Stromal cell of bone marrow (primary cell): ENCODE measurements around the gene POU6F2.

Experiments
- DNase-seq: peaks from one replicate; pipeline ENCODE4 v3.0.0-alpha.2; 2012; ENCODE audit warnings: low read depth

Gene POU6F2

DNA sequence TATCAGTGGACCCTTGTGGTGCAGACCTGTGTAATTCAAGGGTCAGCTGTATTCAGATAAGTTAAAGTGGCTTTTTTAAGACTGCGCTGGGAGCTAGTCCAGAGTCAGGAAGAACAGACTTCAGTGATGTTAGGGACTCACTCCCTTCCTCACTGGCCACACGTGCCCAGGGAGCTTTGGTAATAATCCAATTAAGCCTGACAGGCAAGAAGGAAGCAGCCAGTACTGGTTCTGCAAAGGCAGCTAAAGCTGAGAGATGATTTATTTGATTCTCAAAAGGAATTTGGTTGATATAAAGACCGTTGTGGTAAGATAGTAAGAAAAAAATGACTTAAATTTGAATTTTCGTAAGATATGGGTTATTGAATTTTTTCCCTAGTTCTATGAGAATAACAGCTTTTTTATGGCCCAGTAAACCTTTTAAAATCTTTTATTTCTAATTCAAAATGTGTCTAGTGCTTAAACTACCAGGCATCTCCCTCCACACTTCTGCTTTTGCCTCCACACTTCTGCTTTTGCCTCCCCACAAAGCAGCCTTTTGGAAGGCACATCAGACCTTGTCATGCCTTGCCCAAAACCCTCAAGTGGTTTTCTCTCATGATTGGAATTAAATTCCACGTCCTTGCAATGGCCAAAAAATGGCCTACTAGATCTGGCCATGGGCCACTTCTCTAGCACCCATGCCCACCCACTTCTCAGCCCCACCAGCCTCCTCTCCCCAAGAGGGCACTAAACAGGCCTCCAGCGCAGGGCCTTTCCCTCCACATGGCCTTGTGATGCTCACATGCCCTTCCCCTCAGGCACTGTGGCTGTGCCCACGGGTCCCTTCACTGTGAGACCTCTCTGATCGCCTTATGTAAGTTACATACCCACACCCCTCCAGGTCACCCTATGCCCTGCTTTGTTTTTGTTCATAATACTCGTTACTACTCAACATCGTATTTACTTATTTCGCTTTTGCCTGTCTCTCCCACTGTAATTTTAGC, 92.5 kb downstream of the POU6F2 start:
- DNase-seq = no peak

DNA sequence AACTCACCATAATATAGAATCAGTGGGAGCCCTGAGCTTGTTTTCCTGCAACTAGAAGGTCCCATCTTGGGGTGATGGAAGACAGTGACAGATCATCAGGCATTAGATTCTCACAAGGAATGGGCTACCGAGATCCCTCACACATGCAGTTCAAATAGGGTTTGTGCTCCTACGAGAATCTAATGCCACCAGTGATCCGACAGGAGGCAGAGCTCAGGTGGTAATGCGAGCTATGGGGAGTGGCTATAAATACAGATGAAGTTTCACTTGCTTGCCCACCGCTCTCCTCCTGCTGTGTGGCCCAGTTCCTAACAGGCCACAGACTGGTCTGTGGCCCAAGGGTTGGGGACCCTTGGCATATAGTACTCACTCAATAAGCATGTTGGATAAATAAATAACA, 93.4 kb downstream of the POU6F2 start:
- no peak for DNase-seq

DNA sequence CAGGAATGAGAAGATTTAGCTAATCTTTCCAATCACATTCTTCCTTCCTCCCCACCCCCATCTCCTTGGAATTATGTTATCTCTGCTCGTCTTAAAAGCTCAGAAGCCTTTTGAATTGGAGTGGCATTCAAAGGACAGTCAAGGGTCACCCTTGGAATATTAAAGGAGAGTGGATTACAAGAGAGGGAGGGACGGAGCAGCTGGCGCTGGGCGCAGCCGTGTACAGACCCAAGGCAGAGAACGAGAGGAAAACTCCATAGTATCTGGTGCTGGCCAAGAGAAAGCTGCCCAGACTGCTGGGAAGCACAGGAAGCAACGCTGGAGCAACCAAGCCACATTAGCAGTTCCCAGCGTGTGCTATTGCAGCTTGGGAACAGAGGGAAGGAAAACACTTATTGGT, 95.7 kb downstream of the POU6F2 start:
- DNase-seq = no peak

DNA sequence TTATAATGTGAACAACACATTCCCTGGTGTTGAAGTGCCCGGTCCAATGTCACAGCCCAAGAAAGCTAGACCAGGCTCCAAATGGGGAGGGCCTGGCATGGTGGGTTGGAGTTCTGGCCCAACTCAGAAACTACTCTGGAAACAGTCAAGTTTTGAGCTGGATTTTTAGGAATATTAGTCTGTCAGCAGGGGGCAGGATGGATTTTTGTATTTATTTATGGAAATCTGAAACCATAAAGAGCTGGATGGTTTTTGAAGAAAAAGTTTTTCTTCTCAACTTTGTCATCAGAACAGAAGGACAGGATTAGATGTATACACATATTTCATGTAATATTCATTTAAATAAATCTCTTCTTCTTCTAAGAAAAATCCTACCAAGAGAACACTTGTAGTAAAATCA, 97.5 kb downstream of the POU6F2 start:
- DNase-seq = no peak

GRCh38 chr7:39083781-39084180, 106.1 kb downstream of the POU6F2 start:
- no peak for DNase-seq

GRCh38 chr7:39084349-39084748, 106.6 kb downstream of the POU6F2 start:
- no peak for DNase-seq

DNA sequence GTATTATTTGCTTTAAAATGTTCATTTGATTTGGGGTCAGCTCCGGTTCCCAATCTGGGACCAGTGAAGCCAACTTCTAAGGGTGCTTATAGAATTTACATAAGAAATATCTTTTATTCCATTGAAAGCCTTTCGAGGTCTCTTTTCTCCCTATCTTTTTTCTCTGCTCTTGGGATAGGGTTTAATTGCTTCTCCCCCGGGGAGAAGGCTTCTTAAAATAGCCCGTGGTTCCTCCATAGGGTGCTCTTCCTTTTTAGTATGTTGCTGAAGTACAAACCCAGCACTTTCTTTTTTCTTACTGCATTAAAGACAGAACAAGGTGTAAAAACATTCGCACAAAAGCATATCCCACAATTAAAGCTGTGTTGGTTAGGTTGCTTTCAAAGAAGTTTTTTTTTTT, 107.5 kb downstream of the POU6F2 start:
- no peak for DNase-seq

DNA sequence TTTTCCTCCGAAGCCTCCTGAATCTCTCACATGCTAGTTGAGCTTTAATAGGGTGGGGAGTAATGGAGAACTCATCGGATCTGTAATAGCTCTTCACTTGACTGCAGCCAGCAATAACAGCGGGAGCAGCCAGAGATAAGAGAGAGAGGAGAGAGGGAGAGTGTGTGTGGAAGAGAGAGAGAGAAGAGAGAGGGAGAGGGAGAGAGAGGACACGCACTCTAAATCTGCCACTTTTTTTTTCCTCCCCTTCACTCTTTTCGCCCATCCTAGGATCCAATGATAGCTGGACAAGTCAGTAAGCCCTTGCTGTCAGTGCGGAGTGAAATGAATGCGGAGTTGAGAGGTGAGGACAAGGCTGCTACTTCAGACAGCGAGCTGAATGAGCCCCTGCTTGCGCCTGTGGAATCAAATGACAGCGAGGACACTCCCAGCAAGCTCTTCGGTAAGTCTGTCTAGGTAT, 107.9 kb downstream of the POU6F2 start:
- no peak for DNase-seq

DNA sequence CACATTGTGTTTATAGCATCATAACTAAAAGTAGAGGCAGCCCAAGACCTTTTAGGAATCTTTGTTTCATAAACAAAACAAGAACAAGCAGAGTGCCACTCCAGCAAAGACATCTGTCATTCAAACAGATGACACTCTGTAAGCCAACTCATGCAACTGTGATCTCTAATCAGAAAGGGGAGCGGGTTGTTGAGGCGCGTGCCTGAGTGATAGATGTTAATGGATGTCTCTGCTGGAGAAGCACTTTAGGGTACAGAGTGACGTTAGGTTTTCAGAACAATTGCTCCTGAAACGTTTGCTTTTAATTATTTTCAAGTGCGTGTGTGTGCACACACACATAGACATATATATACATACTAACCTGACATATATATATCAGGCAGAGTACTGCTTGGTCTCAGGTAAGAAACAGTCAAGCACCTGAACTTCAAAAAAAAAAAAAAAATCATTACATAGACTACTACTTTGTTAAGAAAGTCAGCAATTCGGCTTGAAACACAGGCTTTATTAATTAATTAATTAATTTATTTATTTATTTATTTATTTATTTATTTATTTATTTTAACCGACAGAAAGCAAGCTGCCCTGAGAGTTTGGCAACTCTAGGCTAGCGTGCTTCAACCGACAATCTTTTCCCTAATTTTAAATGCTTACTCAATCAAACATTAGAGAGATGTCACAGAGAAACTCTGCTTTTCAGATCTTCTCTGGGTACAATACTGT, 109.1 kb downstream of the POU6F2 start:
- DNase-seq = no peak

GRCh38 chr7:39088730-39089593, 111.3 kb downstream of the POU6F2 start:
- no peak for DNase-seq

- DNase-seq = no peak
These were observed 113.4 kb downstream of the POU6F2 start for GRCh38 chr7:39091145-39091544.

GRCh38 chr7:39091774-39092173, 114.1 kb downstream of the POU6F2 start:
- no peak for DNase-seq

- DNase-seq = no peak
These were observed 117.0 kb downstream of the POU6F2 start for GRCh38 chr7:39094731-39095130.

DNA sequence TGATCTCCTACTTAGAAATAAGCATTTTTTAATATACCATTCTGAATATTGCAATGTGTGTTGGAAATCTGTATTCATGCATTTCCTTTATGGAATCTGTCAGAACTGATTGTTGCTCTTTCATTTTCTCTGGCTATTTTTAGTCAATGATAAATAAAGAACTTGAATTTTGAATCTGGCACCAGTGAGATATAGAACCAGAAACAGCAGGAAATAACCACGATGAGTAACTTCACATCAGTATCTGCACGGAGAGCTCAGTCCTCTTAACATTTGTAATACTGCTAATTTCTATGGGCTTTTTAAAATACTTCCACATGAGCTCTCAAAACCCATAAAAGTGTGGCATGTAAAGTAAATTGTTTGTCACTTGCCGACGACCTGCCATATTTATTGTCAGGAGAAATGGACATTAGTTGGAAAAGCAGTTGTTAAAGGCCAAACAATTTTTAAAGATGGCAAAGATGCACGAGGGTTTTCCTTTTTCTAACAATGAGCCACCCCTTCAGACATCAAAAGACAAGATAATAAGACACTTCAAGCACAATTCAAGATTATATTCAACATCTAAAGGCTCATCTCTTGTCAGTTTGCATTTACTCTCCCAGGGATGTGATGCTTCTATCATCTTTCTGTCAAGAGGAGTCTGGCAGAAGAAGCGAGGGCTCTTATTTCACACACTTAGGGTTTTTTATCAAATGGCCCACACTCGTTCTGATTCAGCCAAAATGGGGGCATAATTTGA, 118.3 kb downstream of the POU6F2 start:
- DNase-seq = no peak

DNA sequence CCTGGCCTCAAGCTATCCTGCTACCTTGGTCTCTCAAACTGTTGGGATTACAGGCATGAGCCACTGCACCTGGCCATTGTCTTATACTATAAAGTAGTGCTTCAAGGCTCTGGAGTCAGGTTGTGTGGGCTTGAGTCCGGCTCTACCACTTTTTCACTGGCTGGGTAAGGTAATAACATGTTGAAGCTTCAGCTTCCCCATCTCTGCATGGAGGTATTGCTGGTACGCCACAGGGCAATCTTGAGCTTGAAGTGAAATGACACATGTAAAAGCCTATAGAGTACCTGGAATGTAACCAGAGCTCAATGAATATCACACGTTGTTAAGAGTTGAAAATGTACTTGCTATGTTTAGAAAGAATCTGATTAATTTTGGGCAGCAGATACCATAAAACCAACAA, 120.8 kb downstream of the POU6F2 start:
- DNase-seq = no peak

DNA sequence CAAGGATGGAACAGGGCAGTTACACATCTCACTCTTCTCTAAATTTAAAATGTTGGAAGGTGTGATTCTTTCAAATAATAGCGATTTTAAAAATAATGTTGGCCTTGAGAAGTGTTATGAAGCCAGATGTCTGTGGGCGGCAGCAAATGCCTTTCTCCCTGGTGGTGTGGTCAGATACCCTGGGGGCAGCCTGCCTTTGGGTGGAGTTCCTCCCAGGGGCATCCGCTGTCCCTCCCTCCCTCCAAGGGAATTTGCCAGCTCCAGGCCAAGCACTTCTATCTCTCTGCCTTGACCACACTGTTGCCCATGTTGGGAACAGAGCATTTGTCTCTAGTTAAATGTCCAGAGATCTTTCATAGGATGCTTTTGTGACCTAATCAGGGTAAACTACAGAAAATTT, 121.4 kb downstream of the POU6F2 start:
- DNase-seq = no peak

- DNase-seq = no peak
These were observed 122.6 kb downstream of the POU6F2 start for GRCh38 chr7:39100270-39100669.

DNA sequence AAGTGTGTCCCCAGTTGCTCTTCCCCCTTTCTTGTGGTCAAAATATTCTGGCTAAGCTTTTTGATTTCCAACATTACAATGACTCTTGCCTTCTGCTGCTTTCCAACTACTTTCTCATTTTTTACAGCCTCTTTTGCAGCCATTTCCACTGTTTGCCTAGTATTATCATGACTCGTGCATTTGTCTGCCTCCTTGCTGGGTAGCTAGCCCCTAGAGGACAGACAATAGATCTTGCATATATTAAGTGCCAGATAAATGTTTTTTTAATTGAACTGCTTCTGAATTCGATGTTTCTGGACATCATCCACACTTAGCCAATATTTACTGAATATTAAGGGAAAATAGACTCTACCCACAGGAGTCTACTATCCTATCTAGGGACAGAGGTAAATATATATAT, 124.5 kb downstream of the POU6F2 start:
- DNase-seq = no peak

DNA sequence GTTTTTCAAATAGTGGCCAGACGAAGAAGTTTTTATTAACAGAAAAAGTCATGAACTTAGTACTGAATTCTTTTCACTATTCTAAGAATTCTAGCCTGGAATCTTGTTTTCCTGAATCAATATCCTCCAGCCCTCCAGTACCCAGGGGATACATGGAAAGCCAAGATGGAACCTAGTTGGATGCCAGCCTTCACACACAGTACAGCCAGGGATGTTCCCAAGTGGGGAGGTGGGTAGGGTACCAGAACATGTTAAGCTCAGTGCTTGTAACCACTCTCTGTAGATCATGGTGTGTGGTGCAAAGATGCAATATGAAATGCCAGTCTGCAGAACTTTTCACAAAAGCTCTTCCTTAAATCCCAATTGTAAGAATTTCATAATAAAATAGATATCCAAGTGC, 128.0 kb downstream of the POU6F2 start:
- DNase-seq = no peak

DNA sequence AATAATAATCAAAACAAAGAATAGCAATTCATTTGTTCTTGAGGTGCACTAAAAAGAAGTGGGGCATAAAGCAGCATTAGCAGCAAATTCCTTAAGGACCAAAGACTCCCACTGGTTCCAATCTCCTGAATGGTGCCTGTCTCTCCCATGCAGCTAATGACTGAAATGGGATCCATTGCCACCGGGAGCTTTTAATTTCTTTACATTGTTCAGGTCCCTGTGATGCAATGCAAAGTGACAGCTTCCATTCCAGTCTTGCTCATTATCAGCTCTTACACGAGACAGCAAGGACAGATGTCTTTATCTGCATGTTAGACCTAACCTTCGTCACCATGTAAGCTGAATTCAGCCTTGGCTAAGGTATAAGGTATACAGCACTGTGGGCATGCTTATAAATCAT, 148.1 kb downstream of the POU6F2 start:
- DNase-seq = no peak

DNA sequence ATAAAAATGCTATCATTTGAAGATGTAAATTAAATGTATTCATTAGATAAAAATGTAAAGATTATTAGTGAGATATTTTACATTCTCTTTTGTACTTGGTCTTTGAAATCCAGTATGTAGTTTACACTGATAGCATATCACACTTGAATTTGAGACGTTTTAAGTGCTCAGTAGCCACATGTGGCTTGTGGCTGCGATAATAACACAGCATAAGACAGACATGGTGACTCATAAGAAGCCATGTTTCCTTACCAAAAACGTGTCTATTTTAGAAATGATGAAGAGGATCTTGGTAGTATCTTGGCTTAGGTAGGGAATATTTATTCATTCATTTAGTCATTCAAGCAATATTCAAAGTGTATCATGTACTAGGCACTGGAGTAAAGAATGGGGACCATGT, 149.3 kb downstream of the POU6F2 start:
- no peak for DNase-seq
